NB4 (cell line): ENCODE data around the gene WDR70.
"Not testable (repeated sequence)": the region's sequence is repeated elsewhere in the genome, so short reads cannot be mapped to it uniquely, and the experiment has no call there.

Experiments used
- DNase-seq: peaks from one replicate; pipeline ENCODE4 v3.0.0; 2010; ENCODE audit warnings: low read depth
- H3K4me3 ChIP-seq: one replicate; pipeline ENCODE4 v1.5.1; 2011; ENCODE audit warnings: mild to moderate bottlenecking, low read depth, low read length, moderate library complexity
- MYC ChIP-seq: IDR thresholded peaks from 2 replicates; pipeline ENCODE4 v1.6.1; 2011; ENCODE audit warnings: low read depth, low read length
- POLR2A ChIP-seq: IDR thresholded peaks from 2 replicates; pipeline ENCODE4 v1.6.1; 2011; ENCODE audit warnings: mild to moderate bottlenecking; ENCODE audit not compliant: insufficient read length; ENCODE audit errors: extremely low read depth
- TF ChIP-seq, protein P1 (sequence below): IDR thresholded peaks from 2 replicates; pipeline ENCODE4 v1.6.1; 2011; ENCODE audit warnings: low read depth, low read length
- TF ChIP-seq, protein P2 (sequence below): IDR thresholded peaks from one replicate; pipeline ENCODE4 v1.5.1; 2012; ENCODE audit warnings: low read depth, low read length

WDR70 gene

DNA sequence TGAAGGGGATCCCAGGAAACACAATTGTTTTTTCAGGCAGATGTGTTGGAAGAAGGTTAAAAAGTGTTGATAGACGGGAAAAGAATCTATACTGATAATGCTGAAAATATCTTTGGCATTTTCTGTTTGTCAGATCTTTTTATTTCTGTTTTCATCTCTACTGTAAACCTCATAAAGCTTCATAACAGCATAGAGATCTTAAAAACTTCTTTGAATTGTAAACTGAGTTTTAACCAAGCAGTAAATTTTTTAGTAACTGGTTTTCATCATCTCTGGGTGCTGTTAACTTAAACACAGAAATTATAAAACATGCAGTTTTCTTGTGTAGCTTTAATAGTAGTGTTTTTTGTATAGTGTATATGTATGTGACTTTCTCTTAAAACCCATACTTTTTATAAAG lies 227.0 kb downstream of the WDR70 start:
- no peak overlapping the region for H3K4me3 ChIP-seq
- TF ChIP-seq, protein P1, sequence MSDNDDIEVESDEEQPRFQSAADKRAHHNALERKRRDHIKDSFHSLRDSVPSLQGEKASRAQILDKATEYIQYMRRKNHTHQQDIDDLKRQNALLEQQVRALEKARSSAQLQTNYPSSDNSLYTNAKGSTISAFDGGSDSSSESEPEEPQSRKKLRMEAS: no peak
- TF ChIP-seq MYC (no peak), POLR2A (no peak)
- TF ChIP-seq, protein P2, sequence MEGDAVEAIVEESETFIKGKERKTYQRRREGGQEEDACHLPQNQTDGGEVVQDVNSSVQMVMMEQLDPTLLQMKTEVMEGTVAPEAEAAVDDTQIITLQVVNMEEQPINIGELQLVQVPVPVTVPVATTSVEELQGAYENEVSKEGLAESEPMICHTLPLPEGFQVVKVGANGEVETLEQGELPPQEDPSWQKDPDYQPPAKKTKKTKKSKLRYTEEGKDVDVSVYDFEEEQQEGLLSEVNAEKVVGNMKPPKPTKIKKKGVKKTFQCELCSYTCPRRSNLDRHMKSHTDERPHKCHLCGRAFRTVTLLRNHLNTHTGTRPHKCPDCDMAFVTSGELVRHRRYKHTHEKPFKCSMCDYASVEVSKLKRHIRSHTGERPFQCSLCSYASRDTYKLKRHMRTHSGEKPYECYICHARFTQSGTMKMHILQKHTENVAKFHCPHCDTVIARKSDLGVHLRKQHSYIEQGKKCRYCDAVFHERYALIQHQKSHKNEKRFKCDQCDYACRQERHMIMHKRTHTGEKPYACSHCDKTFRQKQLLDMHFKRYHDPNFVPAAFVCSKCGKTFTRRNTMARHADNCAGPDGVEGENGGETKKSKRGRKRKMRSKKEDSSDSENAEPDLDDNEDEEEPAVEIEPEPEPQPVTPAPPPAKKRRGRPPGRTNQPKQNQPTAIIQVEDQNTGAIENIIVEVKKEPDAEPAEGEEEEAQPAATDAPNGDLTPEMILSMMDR: no peak
- DNase-seq: no peak

DNA sequence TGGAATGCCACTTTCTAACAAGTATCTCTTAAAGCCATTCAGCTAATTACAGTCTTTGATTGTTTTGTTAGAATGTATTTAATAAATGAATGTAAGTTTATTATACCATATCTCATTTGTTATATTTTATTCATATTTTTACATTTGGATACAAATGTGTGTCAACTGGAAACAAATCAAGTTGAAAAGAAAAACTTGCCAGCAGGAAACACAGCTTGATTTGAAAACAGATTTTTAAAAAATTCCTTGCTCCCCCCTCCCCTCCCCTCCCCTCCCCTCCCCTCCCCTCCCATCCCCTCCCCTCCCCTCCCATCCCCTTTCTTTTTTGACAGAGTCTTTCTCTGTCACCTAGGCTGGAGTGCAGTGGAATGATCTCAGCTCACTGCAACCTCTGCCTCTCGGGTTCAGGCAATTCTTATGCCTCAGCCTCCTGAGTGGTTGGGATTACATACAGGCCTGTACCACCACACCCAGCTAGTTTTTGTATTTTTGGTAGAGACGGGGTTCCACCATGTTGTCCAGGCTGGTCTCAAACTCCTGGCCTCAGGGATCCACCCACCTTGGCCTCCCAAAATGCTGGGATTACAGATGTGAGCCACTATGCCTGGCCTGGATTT lies 227.6 kb downstream of the WDR70 start:
- H3K4me3 ChIP-seq: no peak overlapping the region
- TF ChIP-seq, protein P2: no peak
- TF ChIP-seq POLR2A (no peak), MYC (no peak)
- DNase-seq: no peak

DNA sequence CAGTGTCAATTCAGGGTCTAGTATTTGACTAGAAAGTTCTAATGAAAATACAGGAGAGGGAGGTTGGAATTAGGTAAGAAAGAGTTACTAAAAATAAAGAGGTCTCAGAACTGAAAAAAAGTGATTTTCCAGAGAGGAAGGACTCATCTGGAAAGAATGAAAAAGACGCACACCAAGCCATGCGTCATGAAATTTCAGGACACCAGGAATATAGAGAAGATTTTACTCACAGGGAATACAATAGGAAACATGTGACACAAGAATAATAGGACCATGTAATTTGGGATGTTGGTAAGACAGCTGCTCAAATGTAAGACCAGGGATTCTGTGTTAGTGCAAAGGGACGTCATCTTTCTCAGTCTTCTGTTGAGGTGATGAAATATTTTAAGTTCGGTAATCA lies 236.1 kb downstream of the WDR70 start:
- no peak overlapping the region for H3K4me3 ChIP-seq
- no peak for DNase-seq
- TF ChIP-seq, protein P2: no peak
- TF ChIP-seq POLR2A (no peak), MYC (no peak)
- TF ChIP-seq, protein P1: no peak

DNA sequence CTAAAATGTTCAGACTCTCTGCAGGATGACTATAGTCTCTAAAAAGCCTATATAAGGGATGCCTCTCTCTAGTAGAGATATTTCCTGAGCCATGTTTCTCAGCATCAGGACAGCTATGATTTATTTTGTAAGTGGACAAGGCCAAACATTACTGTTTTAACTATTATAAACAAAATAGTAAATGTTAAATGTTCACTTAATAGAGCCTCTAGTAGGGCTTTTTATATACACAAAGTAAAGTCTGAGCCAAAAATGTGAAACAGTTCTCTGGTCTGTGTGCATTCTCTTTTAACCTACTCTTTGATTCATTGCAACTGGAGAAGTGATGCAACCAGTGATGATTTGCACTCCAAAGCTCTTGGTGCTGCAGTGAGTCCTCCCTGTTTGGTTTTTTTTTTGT lies 240.2 kb downstream of the WDR70 start:
- DNase-seq: no peak
- no peak overlapping the region for H3K4me3 ChIP-seq
- TF ChIP-seq MYC: no peak
- TF ChIP-seq, protein P2: no peak
- TF ChIP-seq, protein P1: no peak

DNA sequence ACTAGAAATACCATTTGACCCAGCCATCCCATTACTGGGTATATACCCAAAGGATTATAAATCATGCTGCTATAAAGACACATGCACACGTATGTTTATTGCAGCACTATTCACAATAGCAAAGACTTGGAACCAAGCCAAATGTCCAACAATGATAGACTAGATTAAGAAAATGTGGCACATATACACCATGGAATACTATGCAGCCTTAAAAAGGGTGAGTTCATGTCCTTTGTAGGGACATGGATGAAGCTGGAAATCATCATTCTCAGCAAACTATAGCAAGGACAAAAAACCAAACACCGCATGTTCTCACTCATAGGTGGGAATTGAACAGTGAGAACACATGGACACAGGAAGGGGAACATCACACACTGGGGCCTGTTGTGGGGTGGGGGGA lies 243.2 kb downstream of the WDR70 start:
- H3K4me3 ChIP-seq, DNase-seq: not testable (repeated sequence)

DNA sequence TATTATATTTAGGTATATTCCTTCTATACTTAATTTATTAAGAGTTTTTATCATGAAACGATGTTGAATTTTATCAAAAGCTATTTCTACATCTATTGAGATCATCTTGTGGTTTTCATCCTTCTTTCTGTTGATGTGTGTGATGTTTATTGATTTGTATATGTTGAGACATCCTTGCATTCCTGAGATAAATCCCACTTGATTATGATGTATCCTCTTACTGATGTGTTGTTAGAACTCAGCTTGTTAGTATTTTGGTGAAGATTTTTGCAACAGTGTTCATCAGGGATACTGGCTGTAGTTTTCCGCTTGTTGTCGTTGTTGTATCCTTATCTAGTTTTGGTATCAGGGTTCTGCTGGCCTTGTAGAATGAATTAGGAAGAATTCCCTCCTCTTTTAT lies 247.1 kb downstream of the WDR70 start:
- TF ChIP-seq POLR2A (no peak), MYC (no peak)
- TF ChIP-seq, protein P1: no peak
- TF ChIP-seq, protein P2: no peak
- H3K4me3 ChIP-seq: no peak overlapping the region

More for the DNA sequence above, 247.1 kb downstream of the WDR70 start:
- no peak for DNase-seq
